GM21619 (cell line): ENCODE measurements around the gene LOXL1.

Source experiments
- ATAC-seq: cut with Tn5 transposase; IDR thresholded peaks from one replicate; pipeline ENCODE4 v1.9.1; 2021; ENCODE audit not compliant: unreplicated experiment

LOXL1 gene

GRCh38 chr15:73921254-73921925, 4.9 kb upstream of the LOXL1 start:
- ATAC-seq = no peak

GRCh38 chr15:73922186-73923151, 3.8 kb upstream of the LOXL1 start:
- no peak for ATAC-seq

- ATAC-seq = no peak
Measured at GRCh38 chr15:73923156-73923487, 3.1 kb upstream of the LOXL1 start.

GRCh38 chr15:73923488-73924164, 2.6 kb upstream of the LOXL1 start:
- no peak for ATAC-seq

GRCh38 chr15:73924171-73924921, 1.9 kb upstream of the LOXL1 start:
- ATAC-seq = no peak

GRCh38 chr15:73925848-73926218, 429 bp upstream of the LOXL1 start:
- ATAC-seq = no peak

GRCh38 chr15:73927003-73927475, 777 bp downstream of the LOXL1 start:
- no peak for ATAC-seq

GRCh38 chr15:73927476-73928240, 1.4 kb downstream of the LOXL1 start:
- no peak for ATAC-seq

GRCh38 chr15:73928241-73928579, 1.9 kb downstream of the LOXL1 start:
- ATAC-seq = no peak

- ATAC-seq = no peak
Measured at GRCh38 chr15:73928971-73929627, 2.8 kb downstream of the LOXL1 start.

GRCh38 chr15:73930371-73930770, 4.1 kb downstream of the LOXL1 start:
- no peak for ATAC-seq

GRCh38 chr15:73930790-73931281, 4.6 kb downstream of the LOXL1 start:
- ATAC-seq = no peak

- no peak for ATAC-seq
Measured at GRCh38 chr15:73931441-73931840, 5.2 kb downstream of the LOXL1 start.

- ATAC-seq = no peak
Measured at GRCh38 chr15:73932381-73933191, 6.3 kb downstream of the LOXL1 start.

GRCh38 chr15:73934281-73934680, 8.0 kb downstream of the LOXL1 start:
- no peak for ATAC-seq

GRCh38 chr15:73935547-73935946, 9.3 kb downstream of the LOXL1 start:
- ATAC-seq = no peak

- no peak for ATAC-seq
Measured at GRCh38 chr15:73936181-73936580, 9.9 kb downstream of the LOXL1 start.

GRCh38 chr15:73936588-73937290, 10.5 kb downstream of the LOXL1 start:
- ATAC-seq = no peak
